ENCODE data around the gene SNAI3. TPM values are rescaled to one million over a fixed set of nuclear protein-coding genes. Genes with fewer than 3 reads are reported as not detected.

Gene SNAI3
- total and polyA plus RNA-seq, 5 donors from 2014 or later = 10.4 to 17.4 (median 16.1) TPM

DNA sequence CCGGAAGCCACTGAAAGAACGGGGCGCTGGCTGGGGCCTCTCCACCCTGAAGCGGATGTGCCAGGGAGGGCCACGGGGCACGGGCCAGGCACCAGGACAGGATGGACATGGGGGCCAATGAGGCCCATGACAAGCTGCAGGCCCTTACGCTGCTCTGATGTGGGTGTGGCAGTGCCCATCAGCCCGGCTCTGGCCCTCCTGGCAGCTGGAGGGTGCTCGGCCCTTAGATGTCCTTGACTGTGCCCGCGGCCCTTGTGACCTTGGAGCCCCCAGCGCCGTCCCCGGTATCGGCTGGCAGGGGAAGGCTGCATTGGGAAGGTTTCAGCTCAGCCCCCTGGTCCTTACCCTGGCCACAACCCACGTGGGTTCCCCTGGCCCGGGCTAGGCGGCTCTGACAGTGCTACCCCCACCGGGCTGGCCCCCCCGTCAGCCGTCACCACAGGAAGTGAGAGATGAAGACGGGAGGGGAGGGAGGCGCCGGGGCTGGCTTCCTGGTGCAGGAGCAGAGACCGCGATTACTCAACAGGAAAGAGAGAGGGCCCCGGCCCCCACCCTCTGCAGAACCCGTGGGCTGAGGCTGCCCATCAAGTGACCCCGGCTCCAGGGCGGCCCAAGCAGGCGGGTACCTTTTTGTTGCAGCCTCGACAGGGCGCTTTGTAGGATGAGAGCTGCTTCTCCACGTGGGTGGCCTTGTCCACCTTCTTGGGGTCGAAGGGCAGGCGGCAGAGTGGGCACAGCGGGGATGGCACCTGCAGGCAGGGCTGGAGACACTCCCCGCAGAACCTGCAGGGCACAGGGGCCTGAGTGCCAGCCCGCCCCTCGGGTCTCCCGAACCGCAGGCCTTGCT lies 14.6 kb upstream of the SNAI3 start:
- Histone ChIP-seq H3K36me3 (ENCODE audit: control insufficient read depth, insufficient read depth, low read length) (peaks cover 33% of the 10 kb centered on the region), H3K9me3 (ENCODE audit: control insufficient read depth in 2 of 2, low read length in 2 of 2) (no peaks in the 10 kb centered on the region), H3K4me3 (ENCODE audit: low read depth, low read length) (peak overlapping the region; percentile 75), H3K4me1 (ENCODE audit: control insufficient read depth, insufficient read depth, low read length, poor library complexity, severe bottlenecking) (peaks cover 79% of the 10 kb centered on the region), H3K27ac (ENCODE audit: insufficient read depth, low read length, poor library complexity, severe bottlenecking) (peak overlapping the region; percentile 92), H3K27me3 (ENCODE audit: control insufficient read depth, insufficient read depth, low read length) (no peaks in the 10 kb centered on the region)
- DNase-seq (peak; percentile 95 to 98 (median 95)), ATAC-seq (ENCODE audit: low read depth in 2 of 2) (peak; percentile 82 to 84)
- Mint-ChIP-seq H3K36me3 (peaks cover 6% of the 10 kb centered on the region), H3K27me3 (peaks cover 5% of the 10 kb centered on the region), H3K4me3 (peak overlapping the region; percentile 94 to 100 (median 96)), H3K27ac (peak overlapping the region; percentile 95 to 99 (median 96)), H3K9me3 (peaks cover 0 to 4% (median 0%) of the 10 kb centered on the region in 7 donors), H3K4me1 (peaks cover 0 to 73% (median 24%) of the 10 kb centered on the region in 4 donors)

DNA sequence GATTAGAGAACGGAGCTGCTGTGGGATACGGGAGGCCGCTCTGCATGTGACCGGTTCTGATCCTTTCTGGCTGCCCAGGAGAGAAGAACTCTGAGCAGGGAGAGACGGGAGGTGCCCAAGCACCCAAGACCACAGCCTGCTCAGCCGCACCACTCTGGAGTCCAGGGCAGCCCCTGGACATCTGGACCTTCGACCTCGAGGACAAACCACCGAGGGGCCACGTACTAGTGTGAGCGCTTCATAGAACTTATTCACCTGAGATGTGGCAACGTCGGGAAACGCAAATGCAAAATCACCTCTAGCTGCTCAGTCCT lies 14.0 kb upstream of the SNAI3 start:
- H3K27ac Mint-ChIP-seq = peak overlapping the region; percentile 56 to 96 (median 95)
- peaks cover 0 to 4% (median 0%) of the 10 kb centered on the region in 7 donors for H3K9me3 Mint-ChIP-seq
- peaks cover 8% of the 10 kb centered on the region for H3K36me3 Mint-ChIP-seq
- ATAC-seq (ENCODE audit: low read depth in 2 of 2) (no peak), DNase-seq (no peak)
- peaks cover 0 to 70% (median 23%) of the 10 kb centered on the region in 4 donors for H3K4me1 Mint-ChIP-seq
- peaks cover 78% of the 10 kb centered on the region for H3K4me1 ChIP-seq (ENCODE audit: control insufficient read depth, insufficient read depth, low read length, poor library complexity, severe bottlenecking)
- peak overlapping the region; percentile 37 for H3K4me3 ChIP-seq (ENCODE audit: low read depth, low read length)
- H3K36me3 ChIP-seq (ENCODE audit: control insufficient read depth, insufficient read depth, low read length) = peaks cover 37% of the 10 kb centered on the region
- peak overlapping the region; percentile 92 for H3K27ac ChIP-seq (ENCODE audit: insufficient read depth, low read length, poor library complexity, severe bottlenecking)
- H3K27me3 Mint-ChIP-seq = peaks cover 5% of the 10 kb centered on the region
- peak overlapping the region; percentile 94 to 100 (median 96) for H3K4me3 Mint-ChIP-seq
- no peaks in the 10 kb centered on the region for H3K9me3 ChIP-seq (ENCODE audit: control insufficient read depth in 2 of 2, low read length in 2 of 2)
- H3K27me3 ChIP-seq (ENCODE audit: control insufficient read depth, insufficient read depth, low read length) = no peaks in the 10 kb centered on the region

GRCh38 chr16:88699180-88699579 lies 12.9 kb upstream of the SNAI3 start:
- DNase-seq = no peak
- no peak for ATAC-seq (ENCODE audit: low read depth in 2 of 2)
- H3K9me3 Mint-ChIP-seq = peaks cover 0 to 4% (median 0%) of the 10 kb centered on the region in 7 donors
- peaks cover 8% of the 10 kb centered on the region for H3K36me3 Mint-ChIP-seq
- Histone ChIP-seq H3K4me1 (ENCODE audit: control insufficient read depth, insufficient read depth, low read length, poor library complexity, severe bottlenecking) (peaks cover 69% of the 10 kb centered on the region), H3K27ac (ENCODE audit: insufficient read depth, low read length, poor library complexity, severe bottlenecking) (peak overlapping the region; percentile 92), H3K27me3 (ENCODE audit: control insufficient read depth, insufficient read depth, low read length) (no peaks in the 10 kb centered on the region), H3K4me3 (ENCODE audit: low read depth, low read length) (no peak overlapping the region), H3K9me3 (ENCODE audit: control insufficient read depth in 2 of 2, low read length in 2 of 2) (no peaks in the 10 kb centered on the region), H3K36me3 (ENCODE audit: control insufficient read depth, insufficient read depth, low read length) (peaks cover 37% of the 10 kb centered on the region)
- peaks cover 0 to 67% (median 18%) of the 10 kb centered on the region in 4 donors for H3K4me1 Mint-ChIP-seq
- peak overlapping the region; percentile 60 to 96 (median 95) for H3K27ac Mint-ChIP-seq
- no peak overlapping the region for H3K4me3 Mint-ChIP-seq
- peaks cover 5% of the 10 kb centered on the region for H3K27me3 Mint-ChIP-seq

GRCh38 chr16:88698646-88699045 lies 12.3 kb upstream of the SNAI3 start:
- Mint-ChIP-seq H3K4me3 (peak overlapping the region; percentile 33 to 71 (median 54)), H3K27ac (peak overlapping the region in 1 of 3 donors; percentile 52), H3K4me1 (peaks cover 0 to 65% (median 15%) of the 10 kb centered on the region in 4 donors), H3K9me3 (peaks cover 0 to 3% (median 0%) of the 10 kb centered on the region in 7 donors), H3K27me3 (peaks cover 5% of the 10 kb centered on the region), H3K36me3 (peaks cover 8% of the 10 kb centered on the region)
- peaks cover 69% of the 10 kb centered on the region for H3K4me1 ChIP-seq (ENCODE audit: control insufficient read depth, insufficient read depth, low read length, poor library complexity, severe bottlenecking)
- peaks cover 37% of the 10 kb centered on the region for H3K36me3 ChIP-seq (ENCODE audit: control insufficient read depth, insufficient read depth, low read length)
- no peak for ATAC-seq (ENCODE audit: low read depth in 2 of 2)
- peak overlapping the region; percentile 92 for H3K27ac ChIP-seq (ENCODE audit: insufficient read depth, low read length, poor library complexity, severe bottlenecking)
- H3K27me3 ChIP-seq (ENCODE audit: control insufficient read depth, insufficient read depth, low read length) = no peaks in the 10 kb centered on the region
- no peak for DNase-seq
- H3K4me3 ChIP-seq (ENCODE audit: low read depth, low read length) = no peak overlapping the region
- H3K9me3 ChIP-seq (ENCODE audit: control insufficient read depth in 2 of 2, low read length in 2 of 2) = no peaks in the 10 kb centered on the region

- peaks cover under 1% of the 10 kb centered on the region for H3K27me3 Mint-ChIP-seq
- ATAC-seq (ENCODE audit: low read depth in 2 of 2) = no peak
- peak in 2 of 3 donors; percentile 32 to 40 for DNase-seq
- H3K27ac Mint-ChIP-seq = peak overlapping the region in 2 of 3 donors; percentile 80 to 83
- Histone ChIP-seq H3K27ac (ENCODE audit: insufficient read depth, low read length, poor library complexity, severe bottlenecking) (peak overlapping the region; percentile 92), H3K9me3 (ENCODE audit: control insufficient read depth in 2 of 2, low read length in 2 of 2) (no peaks in the 10 kb centered on the region), H3K4me1 (ENCODE audit: control insufficient read depth, insufficient read depth, low read length, poor library complexity, severe bottlenecking) (peaks cover 69% of the 10 kb centered on the region), H3K27me3 (ENCODE audit: control insufficient read depth, insufficient read depth, low read length) (no peaks in the 10 kb centered on the region), H3K36me3 (ENCODE audit: control insufficient read depth, insufficient read depth, low read length) (peaks cover 37% of the 10 kb centered on the region), H3K4me3 (ENCODE audit: low read depth, low read length) (no peak overlapping the region)
- H3K36me3 Mint-ChIP-seq = peaks cover 8% of the 10 kb centered on the region
- H3K4me1 Mint-ChIP-seq = peaks cover 0 to 63% (median 13%) of the 10 kb centered on the region in 4 donors
- peaks cover 0 to 3% (median 0%) of the 10 kb centered on the region in 7 donors for H3K9me3 Mint-ChIP-seq
- peak overlapping the region; percentile 33 to 71 (median 54) for H3K4me3 Mint-ChIP-seq
These were observed 11.7 kb upstream of the SNAI3 start for GRCh38 chr16:88697831-88698615.

- Histone ChIP-seq H3K4me1 (ENCODE audit: control insufficient read depth, insufficient read depth, low read length, poor library complexity, severe bottlenecking) (peaks cover 69% of the 10 kb centered on the region), H3K27ac (ENCODE audit: insufficient read depth, low read length, poor library complexity, severe bottlenecking) (peak overlapping the region; percentile 5), H3K4me3 (ENCODE audit: low read depth, low read length) (no peak overlapping the region), H3K36me3 (ENCODE audit: control insufficient read depth, insufficient read depth, low read length) (peaks cover 37% of the 10 kb centered on the region), H3K9me3 (ENCODE audit: control insufficient read depth in 2 of 2, low read length in 2 of 2) (no peaks in the 10 kb centered on the region), H3K27me3 (ENCODE audit: control insufficient read depth, insufficient read depth, low read length) (no peaks in the 10 kb centered on the region)
- ATAC-seq (ENCODE audit: low read depth in 2 of 2) (no peak), DNase-seq (no peak)
- Mint-ChIP-seq H3K36me3 (peaks cover 3% of the 10 kb centered on the region), H3K27me3 (no peaks in the 10 kb centered on the region), H3K9me3 (peaks cover 0 to 3% (median 0%) of the 10 kb centered on the region in 7 donors), H3K4me3 (peak overlapping the region in 2 of 4 donors; percentile 28 to 71), H3K4me1 (peaks cover 0 to 63% (median 14%) of the 10 kb centered on the region in 4 donors), H3K27ac (peak overlapping the region in 2 of 3 donors; percentile 80 to 83)
These were observed 11.0 kb upstream of the SNAI3 start for GRCh38 chr16:88697116-88697830.

- no peaks in the 10 kb centered on the region for H3K27me3 Mint-ChIP-seq
- peak overlapping the region; percentile 5 for H3K27ac ChIP-seq (ENCODE audit: insufficient read depth, low read length, poor library complexity, severe bottlenecking)
- H3K27me3 ChIP-seq (ENCODE audit: control insufficient read depth, insufficient read depth, low read length) = no peaks in the 10 kb centered on the region
- no peaks in the 10 kb centered on the region for H3K9me3 ChIP-seq (ENCODE audit: control insufficient read depth in 2 of 2, low read length in 2 of 2)
- ATAC-seq (ENCODE audit: low read depth in 2 of 2) (no peak), DNase-seq (no peak)
- no peak overlapping the region for H3K4me3 ChIP-seq (ENCODE audit: low read depth, low read length)
- peaks cover 37% of the 10 kb centered on the region for H3K36me3 ChIP-seq (ENCODE audit: control insufficient read depth, insufficient read depth, low read length)
- peak overlapping the region in 1 of 4 donors; percentile 38 for H3K4me3 Mint-ChIP-seq
- peaks cover 3% of the 10 kb centered on the region for H3K36me3 Mint-ChIP-seq
- peaks cover 69% of the 10 kb centered on the region for H3K4me1 ChIP-seq (ENCODE audit: control insufficient read depth, insufficient read depth, low read length, poor library complexity, severe bottlenecking)
- H3K27ac Mint-ChIP-seq = no peak overlapping the region
- H3K4me1 Mint-ChIP-seq = peaks cover 0 to 63% (median 15%) of the 10 kb centered on the region in 4 donors
- H3K9me3 Mint-ChIP-seq = peaks cover 0 to 2% (median 0%) of the 10 kb centered on the region in 7 donors
These were observed 10.1 kb upstream of the SNAI3 start for GRCh38 chr16:88696441-88696840.
